IMR-90 (cell line): ENCODE measurements around the gene SAP30BP. TPM values are rescaled to one million over a fixed set of nuclear protein-coding genes. Genes with fewer than 3 reads are reported as not detected.

Experiments used
- ATAC-seq: fragments of 200-7000 bp; cut with Tn5 transposase; 2 replicates; pipeline ENCODE4 v1.9.1; 2020; ENCODE audit warnings: low read depth, mild to moderate bottlenecking, moderate library complexity
- BruUV-seq: library from RNA; stranded (reverse); fragments of 400-500 nt; replicated peaks from 2 replicates; lab custom pipeline; 2021; lab: Mats Ljungman, UMichigan
- CTCF ChIA-PET: fragments of 300-600 bp; formaldehyde crosslinking; extraction: SDS; loops from one replicate; lab custom pipeline; 2021; ENCODE audit warnings: antibody characterized with exemption; lab: Yijun Ruan, JAX
- POLR2A ChIA-PET: fragments of 300-600 bp; sonication (Branson Sonifier 250); formaldehyde crosslinking; loops from one replicate; lab custom pipeline; 2022; ENCODE audit warnings: antibody characterized with exemption; ENCODE audit not compliant: unreplicated experiment; lab: Charles Lee
- DNase-seq: peaks from one replicate; pipeline ENCODE4 v3.0.0; 2013
- H2AFZ ChIP-seq: replicated peaks from 2 replicates; pipeline ENCODE3; 2013; ENCODE audit warnings: low read length, mild to moderate bottlenecking; ENCODE audit not compliant: poor library complexity
- H2AK5ac ChIP-seq: 2 replicates; pipeline ENCODE4 v1.6.1; 2013; ENCODE audit warnings: low read depth, low read length, inconsistent platforms
- H2AK9ac ChIP-seq: replicated peaks from 2 replicates; pipeline ENCODE3; 2013; ENCODE audit warnings: mild to moderate bottlenecking, low read depth, low read length, moderate library complexity; ENCODE audit not compliant: poor library complexity
- H2BK120ac ChIP-seq: 2 replicates; pipeline ENCODE4 v1.6.1; 2013; ENCODE audit warnings: low read depth, low read length, inconsistent platforms
- H2BK15ac ChIP-seq: 3 replicates; pipeline ENCODE4 v1.6.1; 2013; ENCODE audit warnings: low read depth, low read length, inconsistent platforms
- H2BK20ac ChIP-seq: 2 replicates; pipeline ENCODE4 v1.6.1; 2013; ENCODE audit warnings: low read depth, mild to moderate bottlenecking, inconsistent platforms, low read length, moderate library complexity
- H2BK5ac ChIP-seq: 2 replicates; pipeline ENCODE4 v1.6.1; 2013; ENCODE audit warnings: mild to moderate bottlenecking, low read depth, low read length, inconsistent platforms; ENCODE audit not compliant: poor library complexity, severe bottlenecking
- H3K14ac ChIP-seq: replicated peaks from 2 replicates; pipeline ENCODE4 v1.6.1; 2013; ENCODE audit warnings: low read depth, low read length, inconsistent platforms
- H3K18ac ChIP-seq: 2 replicates; pipeline ENCODE4 v1.6.1; 2013; ENCODE audit warnings: low read depth, low read length, control low read depth
- H3K23ac ChIP-seq: 2 replicates; pipeline ENCODE4 v1.6.1; 2013; ENCODE audit warnings: low read depth, low read length, inconsistent platforms
- H3K27ac ChIP-seq: 2 replicates; pipeline ENCODE4 v1.5.1; 2013; ENCODE audit warnings: mild to moderate bottlenecking, control low read depth, low read length; ENCODE audit not compliant: insufficient read depth
- H3K27me3 ChIP-seq: 2 replicates; pipeline ENCODE4 v1.6.1; 2013; ENCODE audit warnings: low read length; ENCODE audit not compliant: control insufficient read depth, insufficient read depth
- H3K36me3 ChIP-seq: 2 replicates; pipeline ENCODE4 v1.6.1; 2013; ENCODE audit warnings: low read length, mixed read lengths; ENCODE audit not compliant: control insufficient read depth, insufficient read depth
- H3K4ac ChIP-seq: 2 replicates; pipeline ENCODE4 v1.6.1; 2013; ENCODE audit warnings: low read depth, low read length, inconsistent platforms
- H3K4me1 ChIP-seq: 2 replicates; pipeline ENCODE4 v1.6.1; 2013; ENCODE audit warnings: low read length, mixed read lengths; ENCODE audit not compliant: control insufficient read depth, insufficient read depth
- H3K4me2 ChIP-seq: 2 replicates; pipeline ENCODE4 v1.6.1; 2013; ENCODE audit warnings: low read depth, mild to moderate bottlenecking, control low read depth, low read length, moderate library complexity
- H3K4me3 ChIP-seq: 2 replicates; pipeline ENCODE4 v1.5.1; 2013; ENCODE audit warnings: low read depth, mild to moderate bottlenecking, control low read depth, low read length, moderate library complexity; ENCODE audit not compliant: insufficient read depth
- H3K56ac ChIP-seq: 2 replicates; pipeline ENCODE4 v1.6.1; 2013; ENCODE audit warnings: low read length, inconsistent platforms; ENCODE audit not compliant: insufficient read depth; ENCODE audit errors: extremely low read depth
- H3K79me1 ChIP-seq, 2 experiments: 2 replicates each; pipeline ENCODE4 v1.6.1; 2013; ENCODE audit warnings: low read length in 2 of 2, inconsistent platforms in 1 of 2, low read depth in 1 of 2
- H3K9ac ChIP-seq: 2 replicates; pipeline ENCODE4 v1.6.1; 2013; ENCODE audit warnings: low read depth, low read length, control low read depth
- H3K9me1 ChIP-seq: 2 replicates; pipeline ENCODE4 v1.6.1; 2013; ENCODE audit warnings: low read length, inconsistent platforms; ENCODE audit not compliant: insufficient read depth
- H3K9me3 ChIP-seq: 2 replicates; pipeline ENCODE4 v1.6.1; 2013; ENCODE audit warnings: low read length; ENCODE audit not compliant: control insufficient read depth, insufficient read depth
- H4K20me1 ChIP-seq: 2 replicates; pipeline ENCODE4 v1.6.1; 2013; ENCODE audit warnings: low read length, inconsistent platforms; ENCODE audit not compliant: insufficient read depth
- H4K5ac ChIP-seq: 2 replicates; pipeline ENCODE4 v1.6.1; 2013; ENCODE audit warnings: mild to moderate bottlenecking, low read depth, low read length, control low read depth
- H4K8ac ChIP-seq, 2 experiments: 2 replicates each; pipeline ENCODE4 v1.6.1; 2013; ENCODE audit warnings: low read depth in 2 of 2, low read length in 2 of 2, control low read depth in 1 of 2, inconsistent platforms in 1 of 2
- H4K91ac ChIP-seq: 2 replicates; pipeline ENCODE4 v1.6.1; 2013; ENCODE audit warnings: low read depth, low read length, inconsistent platforms; ENCODE audit not compliant: insufficient read depth
- BHLHE40 ChIP-seq: fragments of 150-350 bp; IDR thresholded peaks from 2 replicates; pipeline ENCODE4 v1.6.1; 2016; ENCODE audit warnings: mild to moderate bottlenecking, low read depth, low read length
- CHD1 ChIP-seq: IDR thresholded peaks from 2 replicates; pipeline ENCODE4 v1.6.1; 2012; ENCODE audit warnings: low read depth, low read length, improper control_type of control experiment
- MXI1 ChIP-seq: IDR thresholded peaks from 2 replicates; pipeline ENCODE4 v1.6.1; 2012; ENCODE audit warnings: low read depth, mild to moderate bottlenecking, low read length, moderate library complexity, borderline replicate concordance
- POLR2A ChIP-seq: IDR thresholded peaks from 2 replicates; pipeline ENCODE4 v1.6.1; 2012; ENCODE audit warnings: mild to moderate bottlenecking, low read depth, low read length
- RCOR1 ChIP-seq: IDR thresholded peaks from 2 replicates; pipeline ENCODE4 v1.6.1; 2012; ENCODE audit warnings: mild to moderate bottlenecking, low read length, improper control_type of control experiment; ENCODE audit not compliant: insufficient replicate concordance
- WGBS, 2 experiments: methylation state at CpG; one replicate each; pipeline versions ENCODE4 v1.1.5 to v1.1.7; 2013; ENCODE audit warnings: missing lambda C conversion rate in 2 of 2; ENCODE audit not compliant: insufficient read length in 1 of 2; ENCODE audit errors: extremely low coverage in 2 of 2; 5-methylcytosine and 5-hydroxymethylcytosine counted together
- dilution Hi-C: fragments of 300-500 bp; cut with HindIII; formaldehyde crosslinking; loops from one replicate; pipeline ENCODE4 v1.14.3; 2018; ENCODE audit warnings: low sequenced_read_pairs; ENCODE audit not compliant: unreplicated experiment
- in situ Hi-C: fragments of 300-500 bp; cut with MboI; formaldehyde crosslinking; loops from 3 replicates; pipeline ENCODE4 v1.14.3; 2019; ENCODE audit warnings: low sequenced_read_pairs, inconsistent platforms, mixed read lengths
- intact Hi-C: fragments of 100-400 bp; cut with micrococcal nuclease; formaldehyde crosslinking; loops from 2 replicates; pipeline ENCODE4 v1.10.0; 2022
- polyA plus RNA-seq, 3 experiments: library from polyadenylated mRNA; depleted of rRNA; stranded (reverse); fragments of >200 nt; gene quantifications; 2 replicates each; pipeline ENCODE4 v1.2.3, GENCODE V29; 2012; ENCODE audit warnings: low replicate concordance in 1 of 3
- total RNA-seq: library from RNA; depleted of rRNA; stranded (reverse); fragments of >200 nt; gene quantifications from 2 replicates; pipeline ENCODE4 v1.2.3, GENCODE V29; 2012
- TF ChIP-seq, protein P1 (sequence below): conservative IDR thresholded peaks from 2 replicates; pipeline ENCODE4 v1.5.1; 2012; ENCODE audit warnings: mild to moderate bottlenecking, low read depth, low read length, improper control_type of control experiment

Gene SAP30BP
- total and polyA plus RNA-seq, 2 of the 4 experiments (the other 2 are of a cell fraction): 70.4 to 139 TPM

DNA sequence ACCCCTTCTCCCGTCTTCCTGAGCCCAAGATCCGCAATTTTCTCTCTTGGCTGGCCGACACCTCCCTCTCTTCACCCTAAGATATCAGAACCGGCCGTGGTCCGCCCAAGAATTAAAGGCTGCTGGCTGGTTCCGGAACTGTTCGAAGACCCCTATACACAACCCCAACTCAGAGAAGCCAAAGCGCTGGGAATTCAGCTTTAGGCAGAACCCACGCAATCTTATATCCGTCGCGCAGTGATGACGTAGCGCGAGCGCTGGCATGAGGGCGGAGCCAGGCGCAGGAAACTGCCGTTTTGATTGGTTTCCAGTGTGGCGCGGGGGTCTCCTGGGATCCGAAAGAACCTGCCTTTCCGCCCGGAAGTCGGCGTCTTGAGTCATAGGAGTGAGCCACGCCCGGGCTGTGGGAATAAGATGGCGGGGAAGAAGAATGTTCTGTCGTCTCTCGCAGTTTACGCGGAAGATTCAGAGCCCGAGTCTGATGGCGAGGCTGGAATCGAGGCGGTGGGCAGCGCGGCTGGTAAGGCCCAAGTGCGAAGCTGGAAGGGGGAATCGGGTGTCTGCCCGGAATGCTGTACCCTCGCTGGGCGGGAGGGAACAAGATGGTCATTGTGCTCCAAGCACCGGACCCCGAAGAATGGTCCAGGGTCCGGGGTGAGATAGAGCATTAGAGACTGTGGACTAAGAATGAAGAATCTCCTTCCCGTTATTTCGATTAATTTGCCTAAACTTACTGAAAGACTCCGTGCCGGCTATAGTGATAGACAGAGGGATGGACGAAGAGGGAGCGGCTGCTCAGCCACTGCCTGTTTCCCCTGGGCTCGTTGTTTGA, at the start of gene SAP30BP, which contains the start of gene RECQL5 (continued):
- TF ChIP-seq, protein P1, sequence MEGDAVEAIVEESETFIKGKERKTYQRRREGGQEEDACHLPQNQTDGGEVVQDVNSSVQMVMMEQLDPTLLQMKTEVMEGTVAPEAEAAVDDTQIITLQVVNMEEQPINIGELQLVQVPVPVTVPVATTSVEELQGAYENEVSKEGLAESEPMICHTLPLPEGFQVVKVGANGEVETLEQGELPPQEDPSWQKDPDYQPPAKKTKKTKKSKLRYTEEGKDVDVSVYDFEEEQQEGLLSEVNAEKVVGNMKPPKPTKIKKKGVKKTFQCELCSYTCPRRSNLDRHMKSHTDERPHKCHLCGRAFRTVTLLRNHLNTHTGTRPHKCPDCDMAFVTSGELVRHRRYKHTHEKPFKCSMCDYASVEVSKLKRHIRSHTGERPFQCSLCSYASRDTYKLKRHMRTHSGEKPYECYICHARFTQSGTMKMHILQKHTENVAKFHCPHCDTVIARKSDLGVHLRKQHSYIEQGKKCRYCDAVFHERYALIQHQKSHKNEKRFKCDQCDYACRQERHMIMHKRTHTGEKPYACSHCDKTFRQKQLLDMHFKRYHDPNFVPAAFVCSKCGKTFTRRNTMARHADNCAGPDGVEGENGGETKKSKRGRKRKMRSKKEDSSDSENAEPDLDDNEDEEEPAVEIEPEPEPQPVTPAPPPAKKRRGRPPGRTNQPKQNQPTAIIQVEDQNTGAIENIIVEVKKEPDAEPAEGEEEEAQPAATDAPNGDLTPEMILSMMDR: no peak
- TF ChIP-seq MXI1 (peak; percentile 83), POLR2A (peak; percentile 92)

DNA sequence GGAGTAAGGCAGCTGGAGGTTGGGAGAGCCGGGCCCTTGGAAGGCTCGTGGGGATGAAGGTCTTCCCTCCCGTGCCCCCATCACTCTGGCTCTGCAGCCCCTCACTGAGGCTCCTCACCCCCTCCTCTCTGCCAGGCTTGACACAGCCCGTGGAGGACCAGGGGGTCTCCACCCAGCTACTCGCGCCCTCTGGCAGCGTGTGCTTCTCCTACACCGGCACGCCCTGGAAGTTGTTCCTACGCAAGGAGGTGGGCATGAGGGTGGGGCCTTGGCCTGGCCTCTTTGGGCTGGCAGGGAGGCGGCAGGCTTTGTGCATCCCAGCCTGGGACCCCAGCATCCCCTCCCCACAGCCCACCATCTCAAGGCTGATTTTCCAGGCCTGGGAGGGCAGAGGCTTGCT, 49.5 kb upstream of the SAP30BP start:
- Histone ChIP-seq H4K20me1 (no peaks in the 10 kb centered on the region), H2AFZ (no peak overlapping the region), H4K8ac (no peak overlapping the region), H3K4me2 (no peak overlapping the region), H3K18ac (no peak overlapping the region), H3K9ac (no peak overlapping the region), H3K9me1 (no peaks in the 10 kb centered on the region), H2BK120ac (no peak overlapping the region), H3K9me3 (no peaks in the 10 kb centered on the region), H2BK15ac (no peak overlapping the region), H3K23ac (no peak overlapping the region), H3K27me3 (peaks cover 14% of the 10 kb centered on the region; the same call in 1 of the 2 replicates), H2BK5ac (no peak overlapping the region), H2BK20ac (no peak overlapping the region), H3K4me3 (no peak overlapping the region), H3K14ac (no peak overlapping the region), H4K91ac (no peak overlapping the region), H3K27ac (no peak overlapping the region), H3K56ac (no peak overlapping the region), H3K4me1 (peaks cover 5% of the 10 kb centered on the region; the same call in 1 of the 2 replicates), H3K4ac (no peak overlapping the region), H4K5ac (no peak overlapping the region), H3K36me3 (no peaks in the 10 kb centered on the region), H2AK5ac (no peak overlapping the region), H3K79me1 (no peaks in the 10 kb centered on the region), H2AK9ac (no peak overlapping the region)
- ATAC-seq (no peak), DNase-seq (no peak)
- ChIA-PET CTCF (no interaction called here), POLR2A (no interaction called here)
- WGBS, 2 experiments: no CpG with 5 or more reads among the region's 11 CpGs
- BruUV-seq: no TSS peak
- dilution Hi-C loops: no loop called here
- in situ Hi-C loops: no loop called here
- intact Hi-C loops: no loop called here
- no peak for TF ChIP-seq BHLHE40
- no peak for TF ChIP-seq RCOR1
- no peak for TF ChIP-seq CHD1
